AG04450 (cell line): ENCODE results near the gene GALNT9. TPM values are rescaled to one million over a fixed set of nuclear protein-coding genes. Genes with fewer than 3 reads are reported as not detected.

ENCODE experiments used
- CTCF ChIA-PET: fragments of 300-600, 350-600 bp; formaldehyde crosslinking; extraction: SDS; loops from one replicate; lab custom pipeline; 2022; ENCODE audit warnings: antibody characterized with exemption, inconsistent platforms; lab: Charles Lee
- POLR2A ChIA-PET: fragments of 350-600 bp; formaldehyde crosslinking; extraction: SDS; loops from one replicate; lab custom pipeline; 2021; ENCODE audit warnings: antibody characterized with exemption, inconsistent platforms; lab: Yijun Ruan, JAX
- DNase-seq: peaks from one replicate; pipeline ENCODE4 v3.0.0-alpha.2; 2011; ENCODE audit warnings: low read depth, low spot score
- H3K27ac ChIP-seq: one replicate; pipeline ENCODE4 v1.5.1; 2012; ENCODE audit warnings: low read depth, low read length, control low read depth
- H3K27me3 ChIP-seq: one replicate; pipeline ENCODE4 v1.6.0; 2012; ENCODE audit warnings: low read length; ENCODE audit not compliant: control insufficient read depth, insufficient read depth
- H3K4me3 ChIP-seq: 2 replicates; pipeline ENCODE4 v1.5.1; 2011; ENCODE audit warnings: mild to moderate bottlenecking, low read depth, low read length, control low read depth
- H3K9me3 ChIP-seq: 2 replicates; pipeline ENCODE4 v1.5.1; 2012; ENCODE audit warnings: low read length; ENCODE audit not compliant: control insufficient read depth, insufficient read depth
- polyA plus RNA-seq: library from polyadenylated mRNA; depleted of rRNA; stranded (reverse); fragments of >200 nt; gene quantifications from 2 replicates; pipeline ENCODE4 v1.2.3, GENCODE V29; 2011
- TF ChIP-seq, protein P1 (sequence below): IDR thresholded peaks from 2 replicates; pipeline ENCODE4 v1.5.1; 2011; ENCODE audit warnings: low read depth, low read length, control low read depth, inconsistent platforms

GALNT9 gene
- polyA plus RNA-seq, 1 experiment: not detected

DNA sequence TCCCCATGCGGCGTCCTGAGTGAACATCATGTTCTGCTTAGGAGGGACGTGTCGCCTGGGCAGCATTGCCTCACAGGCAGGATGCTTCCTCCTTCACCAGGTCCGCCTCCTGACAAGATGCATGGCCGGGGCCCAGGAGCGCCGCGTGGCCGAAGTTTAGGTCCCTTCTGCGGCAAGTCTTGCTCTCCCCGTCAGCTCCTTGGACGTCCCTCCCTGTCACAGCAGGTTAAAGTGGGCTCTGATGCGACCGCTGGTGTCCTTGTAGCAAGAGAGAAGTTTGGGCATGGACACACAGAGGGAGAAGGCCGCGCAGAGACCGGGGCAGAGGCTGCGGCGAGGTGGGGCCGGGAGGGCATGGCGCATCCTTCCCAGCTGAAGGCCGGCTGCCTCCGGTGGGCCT, 9.4 kb upstream of the GALNT9 start:
- Histone ChIP-seq H3K27me3 (no peaks in the 10 kb centered on the region), H3K9me3 (peaks cover 84% of the 10 kb centered on the region), H3K27ac (no peak overlapping the region), H3K4me3 (no peak overlapping the region)
- ChIA-PET POLR2A (no interaction called here), CTCF (no interaction called here)
- TF ChIP-seq, protein P1, sequence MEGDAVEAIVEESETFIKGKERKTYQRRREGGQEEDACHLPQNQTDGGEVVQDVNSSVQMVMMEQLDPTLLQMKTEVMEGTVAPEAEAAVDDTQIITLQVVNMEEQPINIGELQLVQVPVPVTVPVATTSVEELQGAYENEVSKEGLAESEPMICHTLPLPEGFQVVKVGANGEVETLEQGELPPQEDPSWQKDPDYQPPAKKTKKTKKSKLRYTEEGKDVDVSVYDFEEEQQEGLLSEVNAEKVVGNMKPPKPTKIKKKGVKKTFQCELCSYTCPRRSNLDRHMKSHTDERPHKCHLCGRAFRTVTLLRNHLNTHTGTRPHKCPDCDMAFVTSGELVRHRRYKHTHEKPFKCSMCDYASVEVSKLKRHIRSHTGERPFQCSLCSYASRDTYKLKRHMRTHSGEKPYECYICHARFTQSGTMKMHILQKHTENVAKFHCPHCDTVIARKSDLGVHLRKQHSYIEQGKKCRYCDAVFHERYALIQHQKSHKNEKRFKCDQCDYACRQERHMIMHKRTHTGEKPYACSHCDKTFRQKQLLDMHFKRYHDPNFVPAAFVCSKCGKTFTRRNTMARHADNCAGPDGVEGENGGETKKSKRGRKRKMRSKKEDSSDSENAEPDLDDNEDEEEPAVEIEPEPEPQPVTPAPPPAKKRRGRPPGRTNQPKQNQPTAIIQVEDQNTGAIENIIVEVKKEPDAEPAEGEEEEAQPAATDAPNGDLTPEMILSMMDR: no peak
- DNase-seq: no peak

DNA sequence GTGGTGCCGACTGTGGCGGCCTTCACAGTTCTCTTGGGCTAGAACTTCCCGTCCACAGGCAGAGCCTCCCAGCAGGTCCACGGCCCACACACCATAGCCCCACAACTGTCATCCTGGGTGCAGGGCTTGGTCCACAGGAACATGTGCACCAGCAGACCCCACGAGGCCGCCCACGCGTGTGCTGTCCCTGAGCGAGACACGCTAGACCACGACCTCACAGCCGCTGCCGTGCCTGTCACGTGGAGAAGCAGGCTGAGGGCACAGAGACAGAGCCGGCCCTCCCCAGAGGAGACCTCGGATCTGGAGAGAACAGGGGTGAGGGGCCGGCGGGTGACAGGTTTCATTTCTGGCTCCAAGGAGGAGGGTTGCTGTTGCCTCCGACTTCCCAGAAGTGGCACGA, 8.9 kb upstream of the GALNT9 start:
- H3K9me3 ChIP-seq: peaks cover 88% of the 10 kb centered on the region
- H3K4me3 ChIP-seq: no peak overlapping the region
- TF ChIP-seq, protein P1: no peak
- no peak overlapping the region for H3K27ac ChIP-seq
- CTCF ChIA-PET: no interaction called here
- DNase-seq: no peak
- H3K27me3 ChIP-seq: no peaks in the 10 kb centered on the region
- POLR2A ChIA-PET: no interaction called here

GRCh38 chr12:132337557-132337956, 8.2 kb upstream of the GALNT9 start:
- Histone ChIP-seq H3K27ac (no peak overlapping the region), H3K4me3 (no peak overlapping the region), H3K9me3 (peaks cover 93% of the 10 kb centered on the region), H3K27me3 (no peaks in the 10 kb centered on the region)
- ChIA-PET CTCF (no interaction called here), POLR2A (no interaction called here)
- no peak for DNase-seq
- TF ChIP-seq, protein P1: no peak

DNA sequence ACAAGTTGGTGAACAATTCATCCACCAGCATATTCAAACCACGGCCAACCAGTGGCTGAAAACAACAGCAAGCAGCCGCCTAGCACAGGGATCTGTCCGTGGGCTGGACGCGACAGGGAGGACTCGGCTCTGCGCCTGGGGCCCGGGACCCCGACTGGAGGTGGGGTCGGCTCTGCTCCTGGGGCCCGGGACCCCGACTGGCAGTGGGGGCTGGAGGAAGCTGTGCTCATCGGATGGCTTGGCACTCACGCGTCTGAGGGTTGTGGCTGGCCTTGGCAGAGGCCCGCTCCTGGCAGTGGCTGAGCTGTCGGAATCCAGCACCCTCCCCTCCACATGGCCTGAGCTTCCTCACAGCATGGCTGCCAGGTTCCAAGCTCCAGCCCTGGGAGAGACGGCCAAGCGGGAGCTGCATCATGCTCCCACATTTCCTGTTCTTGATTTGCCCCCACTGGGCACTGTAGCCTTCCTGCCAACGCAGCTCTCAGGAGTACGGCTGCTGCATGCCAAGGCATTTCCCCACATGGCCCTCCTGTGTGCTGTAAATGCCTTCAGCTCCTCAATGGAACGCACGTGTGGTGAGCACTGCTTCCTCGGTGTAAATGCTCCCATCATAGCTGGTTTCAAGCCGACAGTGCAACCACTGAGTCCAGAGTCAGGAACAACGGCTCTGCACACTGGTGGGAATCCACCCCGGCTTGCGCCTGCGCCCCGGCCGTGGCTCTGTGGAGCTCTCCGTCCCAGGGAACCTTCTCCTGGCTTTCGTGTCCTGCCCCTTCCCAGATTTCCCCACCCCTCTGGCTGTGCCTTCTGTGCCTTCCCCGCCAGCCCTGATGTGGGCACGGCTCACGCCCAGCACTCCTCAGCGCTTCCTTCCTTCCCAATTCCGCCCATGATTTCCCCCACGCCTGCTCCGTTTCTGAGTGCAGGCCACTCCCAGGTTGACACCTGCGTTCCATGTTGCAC, 7.3 kb upstream of the GALNT9 start:
- H3K4me3 ChIP-seq: no peak overlapping the region
- H3K27me3 ChIP-seq: no peaks in the 10 kb centered on the region
- H3K9me3 ChIP-seq: peaks cover 85% of the 10 kb centered on the region
- TF ChIP-seq, protein P1: no peak
- no peak for DNase-seq
- ChIA-PET POLR2A (no interaction called here), CTCF (no interaction called here)
- no peak overlapping the region for H3K27ac ChIP-seq

- TF ChIP-seq, protein P1: no peak
- Histone ChIP-seq H3K9me3 (peaks cover 76% of the 10 kb centered on the region), H3K4me3 (no peak overlapping the region), H3K27me3 (peaks cover 2% of the 10 kb centered on the region), H3K27ac (peak overlapping the region; percentile 2)
- no peak for DNase-seq
- ChIA-PET CTCF (no interaction called here), POLR2A (no interaction called here)
Measured at GRCh38 chr12:132335179-132335756, 5.9 kb upstream of the GALNT9 start.
